ENCODE measurements around the gene COL11A2. TPM values are rescaled to one million over a fixed set of nuclear protein-coding genes. Genes with fewer than 3 reads are reported as not detected.

The COL11A2 gene
- total RNA-seq, 1 experiment from 2014 or later = 2.3 TPM

GRCh38 chr6:33185190-33185589 lies 7.1 kb downstream of the COL11A2 start:
- Mint-ChIP-seq H3K4me3 (no peak overlapping the region), H3K27ac (no peak overlapping the region), H3K36me3 (ENCODE audit: insufficient read depth in 1 of 3, low read depth in 3 of 3) (peaks cover 0 to under 1% (median 0%) of the 10 kb centered on the region in 3 experiments; a peak in 3 of 7 replicates), H3K9me3 (no peaks in the 10 kb centered on the region; a peak in 1 of 5 replicates), H3K27me3 (ENCODE audit: low read depth) (peaks cover 58% of the 10 kb centered on the region), H3K4me1 (peaks cover 3 to 12% of the 10 kb centered on the region in 2 experiments)
- Histone ChIP-seq H3K4ac (ENCODE audit: low read depth, low read length) (no peak overlapping the region), H4K8ac (replicated peaks; ENCODE audit: insufficient read length, low read depth, low read length) (no peak overlapping the region), H4K91ac (ENCODE audit: insufficient read length, low read depth, low read length) (no peak overlapping the region), H2BK15ac (ENCODE audit: low read depth, low read length) (no peak overlapping the region), H3K23me2 (ENCODE audit: insufficient read length, low read depth, low read length, poor library complexity, severe bottlenecking) (no peaks in the 10 kb centered on the region), H3K4me2 (ENCODE audit: insufficient read depth, insufficient read length, low read length) (no peak overlapping the region), H3K23ac (ENCODE audit: insufficient read length, low read depth, low read length) (no peak overlapping the region), H3K27ac (ENCODE audit: insufficient read length, low read depth, low read length) (no peak overlapping the region), H3K9me3 (ENCODE audit: control insufficient read depth, low read depth, low read length) (no peaks in the 10 kb centered on the region), H2BK120ac (ENCODE audit: low read depth, low read length, poor library complexity, severe bottlenecking) (no peak overlapping the region), H2AFZ (ENCODE audit: low read length) (no peak overlapping the region), H3K9ac (ENCODE audit: extremely low read depth, insufficient read length, low read length) (no peak overlapping the region), H3K79me1 (ENCODE audit: insufficient read depth, low read depth, low read length, poor library complexity, severe bottlenecking) (no peaks in the 10 kb centered on the region), H4K5ac (ENCODE audit: insufficient read length, low read depth, low read length) (no peak overlapping the region), H3K4me1 (ENCODE audit: insufficient read depth, low read length) (no peaks in the 10 kb centered on the region; the same call in 1 of the 2 replicates), H3K79me2 (ENCODE audit: insufficient read depth, low read length) (no peaks in the 10 kb centered on the region), H4K20me1 (ENCODE audit: control insufficient read depth, insufficient read depth, insufficient read length) (no peaks in the 10 kb centered on the region), H2AK5ac (ENCODE audit: insufficient read length, low read length) (no peak overlapping the region), H3K14ac (ENCODE audit: insufficient read depth, low read length) (no peak overlapping the region), H2BK12ac (ENCODE audit: insufficient read length, low read depth, low read length) (no peak overlapping the region), H3K56ac (ENCODE audit: insufficient read length, low read depth, low read length) (no peak overlapping the region), H3T11ph (ENCODE audit: low read length) (no peak overlapping the region), H2BK5ac (ENCODE audit: insufficient read length, low read length) (no peak overlapping the region), H2BK20ac (ENCODE audit: low read depth, low read length, poor library complexity, severe bottlenecking) (no peak overlapping the region), H3K18ac (ENCODE audit: insufficient read length, low read depth, low read length) (no peak overlapping the region), H3K27me3 (ENCODE audit: insufficient read depth, low read length) (no peaks in the 10 kb centered on the region; the same call in 1 of the 2 replicates)
- WGBS (ENCODE audit: extremely low coverage, insufficient read length, low lambda C conversion rate) = no CpG with 5 or more reads among the region's 9 CpGs
- DNase-seq = no peak
- TF ChIP-seq CTCF (conservative IDR thresholded peaks at IDR 0.05) = no peak
